SK-N-MC (cell line): ENCODE measurements around the gene CERKL.

ENCODE experiments used
- DNase-seq: peaks from one replicate; pipeline ENCODE4 v3.0.0-alpha.2; 2011; ENCODE audit warnings: low read depth, low spot score
- H3K27ac ChIP-seq: fragments of 200-600 bp; sonication (generic); 2 replicates; pipeline ENCODE4 v1.5.1; 2016; ENCODE audit warnings: mixed run types
- H3K36me3 ChIP-seq: fragments of 200-600 bp; sonication (generic); 2 replicates; pipeline ENCODE4 v1.6.1; 2017; ENCODE audit warnings: antibody characterized with exemption, low read length, mixed read lengths; ENCODE audit not compliant: insufficient read depth
- H3K4me3 ChIP-seq: fragments of 200-600 bp; sonication (generic); 2 replicates; pipeline ENCODE4 v1.5.1; 2016
- H3K9ac ChIP-seq: fragments of 200-600 bp; sonication (generic); 2 replicates; pipeline ENCODE4 v1.8.0; 2017; ENCODE audit warnings: mixed run types, mixed read lengths; ENCODE audit not compliant: insufficient read length
- H3K9me3 ChIP-seq: fragments of 200-600 bp; sonication (generic); 2 replicates; pipeline ENCODE4 v1.6.1; 2017; ENCODE audit warnings: low read depth, mild to moderate bottlenecking, antibody characterized with exemption, low read length, moderate library complexity, mixed read lengths
- EZH2 ChIP-seq: fragments of 200-600 bp; sonication (generic); IDR thresholded peaks from one replicate; pipeline ENCODE4 v1.6.1; 2017; ENCODE audit warnings: antibody characterized with exemption
- FOXP2 ChIP-seq: optimal IDR thresholded peaks from 2 replicates; pipeline ENCODE3; 2011; ENCODE audit warnings: mild to moderate bottlenecking, moderate library complexity; ENCODE audit not compliant: insufficient read depth; ENCODE audit errors: extremely low read length, control extremely low read depth
- POLR2AphosphoS5 ChIP-seq: IDR thresholded peaks from 2 replicates; pipeline ENCODE4 v1.6.1; 2012; ENCODE audit warnings: mild to moderate bottlenecking, low read depth, low read length, borderline replicate concordance

Gene CERKL

DNA sequence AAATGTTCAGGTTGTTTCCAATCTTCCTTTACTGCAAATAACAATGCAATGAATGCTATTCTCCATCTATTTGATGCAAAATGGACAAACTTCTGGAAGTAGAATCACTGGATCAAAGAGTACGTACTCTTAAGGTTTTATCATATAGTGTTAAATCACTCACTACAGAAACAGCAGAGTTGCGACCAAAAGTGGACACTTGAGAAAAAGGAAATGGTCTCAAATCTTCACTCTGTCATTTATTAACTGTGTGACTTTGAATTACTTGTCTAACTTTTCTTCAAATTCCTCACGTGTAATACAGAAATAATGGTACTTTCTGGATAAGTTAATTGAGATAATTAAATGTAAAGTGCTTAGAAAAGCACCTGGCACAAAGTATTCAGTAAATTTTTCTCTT, 78.1 kb downstream of the CERKL start:
- no peak overlapping the region for H3K4me3 ChIP-seq
- no peaks in the 10 kb centered on the region for H3K36me3 ChIP-seq
- H3K9me3 ChIP-seq, result no peaks in the 10 kb centered on the region
- H3K27ac ChIP-seq, result no peak overlapping the region
- H3K9ac ChIP-seq, result no peak overlapping the region
- DNase-seq, result no peak
- TF ChIP-seq FOXP2 (no peak), POLR2AphosphoS5 (no peak), EZH2 (no peak)

DNA sequence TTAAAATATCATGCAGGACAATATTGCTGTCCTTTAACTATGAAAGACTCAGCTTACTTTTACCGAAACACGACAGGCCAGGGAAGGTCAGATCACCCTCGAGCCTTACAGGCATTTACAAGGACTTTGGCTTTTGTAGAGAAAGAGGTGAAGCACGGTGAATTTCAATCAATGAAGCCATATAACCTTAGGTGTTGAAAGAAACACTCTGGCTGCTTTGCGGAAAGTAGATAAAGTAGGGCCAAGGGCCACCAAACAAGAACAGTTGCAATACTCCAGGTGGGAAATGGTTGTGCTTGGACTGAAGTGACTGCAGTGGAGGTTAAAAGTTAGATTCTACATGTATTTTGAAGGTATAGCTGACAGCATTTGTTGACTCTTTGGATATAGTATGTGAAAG, 80.5 kb downstream of the CERKL start:
- Histone ChIP-seq H3K9ac (no peak overlapping the region), H3K4me3 (no peak overlapping the region), H3K9me3 (no peaks in the 10 kb centered on the region), H3K36me3 (no peaks in the 10 kb centered on the region), H3K27ac (no peak overlapping the region)
- TF ChIP-seq EZH2 (no peak), FOXP2 (no peak), POLR2AphosphoS5 (no peak)
- no peak for DNase-seq

DNA sequence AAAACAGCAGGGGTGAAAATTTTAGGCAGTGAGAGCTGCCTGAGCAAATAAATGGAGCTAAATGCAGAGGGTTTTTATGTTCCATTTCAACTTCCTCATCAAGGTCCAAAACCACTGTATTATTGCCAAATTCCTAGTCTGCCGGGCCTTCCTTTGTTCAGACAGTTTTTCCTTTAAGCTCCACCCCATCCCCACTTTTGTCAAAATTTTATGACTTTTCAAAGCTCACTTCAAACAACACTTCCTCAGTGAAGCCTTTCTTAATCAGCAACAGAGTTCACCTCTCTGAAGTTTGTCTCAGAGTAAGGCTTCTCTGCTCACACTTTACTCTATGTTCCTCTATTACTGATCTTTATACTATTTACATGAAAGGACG, 81.3 kb downstream of the CERKL start:
- no peak overlapping the region for H3K9ac ChIP-seq
- H3K9me3 ChIP-seq, result no peaks in the 10 kb centered on the region
- no peak for TF ChIP-seq EZH2
- no peak for TF ChIP-seq FOXP2
- TF ChIP-seq POLR2AphosphoS5, result no peak
- H3K36me3 ChIP-seq, result no peaks in the 10 kb centered on the region
- peak overlapping the region; percentile 55; the same call in 1 of the 2 replicates for H3K27ac ChIP-seq
- no peak for DNase-seq
- H3K4me3 ChIP-seq, result peak overlapping the region; percentile 17; the same call in 1 of the 2 replicates

- TF ChIP-seq FOXP2 (no peak), EZH2 (no peak), POLR2AphosphoS5 (no peak)
- H3K36me3 ChIP-seq, result no peaks in the 10 kb centered on the region
- H3K27ac ChIP-seq, result peak overlapping the region; percentile 55; the same call in 1 of the 2 replicates
- H3K9me3 ChIP-seq, result no peaks in the 10 kb centered on the region
- peak overlapping the region; percentile 17; the same call in 1 of the 2 replicates for H3K4me3 ChIP-seq
- H3K9ac ChIP-seq, result no peak overlapping the region
- no peak for DNase-seq
Observed at GRCh38 chr2:181575024-181575649, 81.8 kb downstream of the CERKL start.

DNA sequence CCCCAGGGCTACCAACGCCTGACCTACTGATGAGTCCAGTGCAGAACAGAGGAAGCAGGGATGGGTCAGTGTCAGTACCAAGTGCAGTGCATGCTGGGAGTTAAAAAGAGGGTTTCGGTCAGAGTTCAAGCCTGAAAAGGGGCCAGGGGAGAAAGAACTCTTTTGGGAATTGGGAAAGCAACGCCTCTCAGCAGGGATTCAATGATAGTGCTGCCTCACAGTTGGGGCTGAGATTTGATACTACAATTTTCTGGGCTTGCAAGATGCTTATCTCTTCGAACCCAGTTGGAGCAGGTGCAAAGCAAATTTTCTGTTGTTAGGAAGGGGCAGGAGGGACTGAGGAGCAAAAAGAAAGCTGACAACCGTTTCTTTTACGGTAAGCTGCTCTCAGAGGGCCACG, 82.6 kb downstream of the CERKL start:
- no peak for TF ChIP-seq FOXP2
- no peak for TF ChIP-seq EZH2
- TF ChIP-seq POLR2AphosphoS5, result no peak
- Histone ChIP-seq H3K9ac (no peak overlapping the region), H3K9me3 (no peaks in the 10 kb centered on the region), H3K4me3 (no peak overlapping the region), H3K27ac (no peak overlapping the region), H3K36me3 (no peaks in the 10 kb centered on the region)
- DNase-seq, result no peak

DNA sequence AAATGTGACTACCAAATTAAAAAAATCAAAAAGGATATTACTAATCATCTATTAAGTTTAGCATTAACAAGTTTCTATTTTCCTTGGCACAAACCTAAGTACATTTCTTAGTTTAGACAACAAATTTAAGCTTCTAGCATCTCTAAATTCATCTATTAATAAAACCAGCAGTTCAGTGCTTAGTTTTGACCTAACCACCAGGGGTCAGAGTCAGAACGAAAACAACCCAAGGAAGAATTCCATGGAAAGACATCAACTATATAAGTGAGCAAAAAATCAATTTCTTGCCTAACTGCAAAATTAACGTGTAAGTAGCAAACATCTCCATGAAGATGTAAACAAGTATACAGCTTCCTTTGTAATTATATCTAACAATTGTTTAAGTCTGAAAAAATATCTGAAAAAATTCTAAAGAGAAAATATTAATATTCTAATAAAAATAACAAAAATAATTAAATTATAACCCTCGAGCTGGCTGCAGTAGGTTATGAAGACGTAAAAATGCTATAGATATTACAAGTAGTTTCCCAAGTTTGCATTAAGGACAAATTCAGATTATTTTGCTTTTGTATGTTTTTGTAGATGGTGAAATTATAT, 83.7 kb downstream of the CERKL start:
- Histone ChIP-seq H3K4me3 (no peak overlapping the region), H3K27ac (0 out of 2 replicates have a peak overlapping the region, but pooled peaks have one; percentile 25), H3K9ac (peak overlapping the region; percentile 19), H3K9me3 (no peaks in the 10 kb centered on the region), H3K36me3 (no peaks in the 10 kb centered on the region)
- peak; percentile 39 for DNase-seq
- TF ChIP-seq FOXP2, result no peak
- no peak for TF ChIP-seq EZH2
- TF ChIP-seq POLR2AphosphoS5, result no peak

DNA sequence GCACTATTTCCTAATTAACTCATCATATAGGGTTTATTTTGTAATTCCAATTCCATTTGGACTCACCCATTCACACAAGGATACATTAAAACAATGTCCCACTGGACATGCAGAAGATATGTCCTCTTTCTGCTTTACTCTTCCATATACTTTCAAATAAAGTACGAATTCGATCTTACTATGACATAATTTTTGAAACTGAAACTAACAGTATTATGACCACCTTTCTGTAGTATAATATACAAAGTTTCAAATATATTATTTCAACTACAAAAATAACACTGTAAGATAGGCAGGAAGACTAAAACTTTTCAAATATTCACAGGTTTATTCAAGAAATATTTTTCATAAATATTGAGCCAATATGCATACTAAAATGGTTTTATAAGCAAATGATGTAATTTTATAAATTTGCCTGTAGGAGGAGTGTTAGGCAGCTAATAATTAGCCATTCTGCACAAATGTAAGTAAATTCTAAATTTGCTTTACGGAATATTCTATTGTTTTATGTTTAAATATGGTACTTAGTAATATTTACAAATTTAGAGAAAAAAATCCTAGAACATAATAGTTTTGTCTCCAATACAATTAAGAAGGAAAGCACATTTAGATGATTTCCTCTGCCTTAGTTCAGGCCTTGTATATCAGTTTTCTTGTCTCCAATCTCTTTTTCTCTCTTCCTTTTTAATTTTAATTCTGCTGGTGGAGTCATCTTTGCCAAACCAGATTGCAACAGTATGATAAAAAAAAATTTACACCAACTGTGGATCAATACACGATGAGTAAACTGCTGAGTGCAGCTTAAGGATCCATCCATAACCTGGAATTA, 85.9 kb downstream of the CERKL start:
- no peak for DNase-seq
- TF ChIP-seq POLR2AphosphoS5 (no peak), FOXP2 (no peak), EZH2 (no peak)
- Histone ChIP-seq H3K9me3 (no peaks in the 10 kb centered on the region), H3K9ac (no peak overlapping the region), H3K36me3 (no peaks in the 10 kb centered on the region), H3K27ac (no peak overlapping the region), H3K4me3 (no peak overlapping the region)

- Histone ChIP-seq H3K4me3 (no peak overlapping the region), H3K9me3 (no peaks in the 10 kb centered on the region), H3K9ac (no peak overlapping the region), H3K36me3 (no peaks in the 10 kb centered on the region), H3K27ac (no peak overlapping the region)
- no peak for DNase-seq
- no peak for TF ChIP-seq POLR2AphosphoS5
- no peak for TF ChIP-seq FOXP2
- no peak for TF ChIP-seq EZH2
Observed at GRCh38 chr2:181570059-181570458, 86.8 kb downstream of the CERKL start.
